NB4 (cell line): Measurements from ENCODE around the gene FANCF.
"Not testable (repeated sequence)": the region's sequence is repeated elsewhere in the genome, so short reads cannot be mapped to it uniquely, and the experiment has no call there.

Source experiments
- CTCF ChIP-seq: IDR thresholded peaks from one replicate; pipeline ENCODE4 v1.5.1; 2012; ENCODE audit warnings: low read depth, low read length
- POLR2A ChIP-seq: IDR thresholded peaks from 2 replicates; pipeline ENCODE4 v1.6.1; 2011; ENCODE audit warnings: mild to moderate bottlenecking; ENCODE audit not compliant: insufficient read length; ENCODE audit errors: extremely low read depth

- TF ChIP-seq CTCF, POLR2A: not testable (repeated sequence)
These were observed 26.7 kb upstream of the FANCF start for GRCh38 chr11:22652346-22652745.
